Measurements from ENCODE around the gene WDR54.

GRCh38 chr2:74474481-74474880 is 53.0 kb downstream of the WDR54 start:
- TF ChIP-seq POLR2A (IDR thresholded peaks at IDR 0.05) (no peak), CTCF (IDR thresholded peaks at IDR 0.05) (no peak)

All from heart left ventricle (tissue), 13 donors.